Activated CD8-positive, alpha-beta T cell treated with anti-CD3 and anti-CD28 coated beads for 36 hours (primary cell): ENCODE measurements around the gene ZNF184. TPM values are rescaled to one million over a fixed set of nuclear protein-coding genes. Genes with fewer than 3 reads are reported as not detected.

Experiments
- ATAC-seq: fragments of 200-7000 bp; cut with Tn5 transposase; one replicate; pipeline ENCODE4 v1.10.0; 2021; ENCODE audit warnings: mild to moderate bottlenecking, moderate library complexity
- CTCF ChIA-PET: fragments of 350-600 bp; sonication (Branson Sonifier 250); formaldehyde crosslinking; loops from one replicate; lab custom pipeline; 2021; ENCODE audit warnings: antibody characterized with exemption; lab: Charles Lee
- POLR2A ChIA-PET: fragments of 350-600 bp; sonication (Branson Sonifier 250); formaldehyde crosslinking; loops from one replicate; lab custom pipeline; 2021; ENCODE audit warnings: antibody characterized with exemption; lab: Charles Lee
- DNase-seq: peaks from one replicate; pipeline ENCODE4 v3.0.0-alpha.2; 2020
- H3K27ac Mint-ChIP-seq: one replicate; pipeline ENCODE4 v1.8.0; 2021; ENCODE audit warnings: mild to moderate bottlenecking, mixed read lengths
- H3K27me3 Mint-ChIP-seq: one replicate; pipeline ENCODE4 v1.8.0; 2021; ENCODE audit warnings: mixed read lengths
- H3K36me3 Mint-ChIP-seq: one replicate; pipeline ENCODE4 v1.8.0; 2021; ENCODE audit warnings: low read depth, mixed read lengths
- H3K4me1 Mint-ChIP-seq: one replicate; pipeline ENCODE4 v1.8.0; 2021; ENCODE audit warnings: low read depth, mixed read lengths
- H3K4me3 Mint-ChIP-seq: one replicate; pipeline ENCODE4 v1.8.0; 2021; ENCODE audit warnings: mild to moderate bottlenecking, moderate library complexity, mixed read lengths
- H3K9me3 Mint-ChIP-seq: one replicate; pipeline ENCODE4 v1.8.0; 2021; ENCODE audit warnings: mixed read lengths
- intact Hi-C: fragments of 100-400 bp; cut with micrococcal nuclease; formaldehyde crosslinking; loops from one replicate; pipeline ENCODE4 v1.10.0; 2022
- total RNA-seq, 2 experiments: library from RNA; stranded (reverse); gene quantifications; one replicate each; pipeline ENCODE4 v1.2.3, GENCODE V29; 2021
- TF ChIP-seq, protein P1 (sequence below): fragments of 200-600 bp; IDR thresholded peaks from one replicate; pipeline ENCODE4 v1.8.0; 2022; ENCODE audit warnings: antibody characterized with exemption, mild to moderate bottlenecking

Gene ZNF184
- total RNA-seq, 2 experiments from 2014 or later: 10.4 to 11.5 TPM

DNA sequence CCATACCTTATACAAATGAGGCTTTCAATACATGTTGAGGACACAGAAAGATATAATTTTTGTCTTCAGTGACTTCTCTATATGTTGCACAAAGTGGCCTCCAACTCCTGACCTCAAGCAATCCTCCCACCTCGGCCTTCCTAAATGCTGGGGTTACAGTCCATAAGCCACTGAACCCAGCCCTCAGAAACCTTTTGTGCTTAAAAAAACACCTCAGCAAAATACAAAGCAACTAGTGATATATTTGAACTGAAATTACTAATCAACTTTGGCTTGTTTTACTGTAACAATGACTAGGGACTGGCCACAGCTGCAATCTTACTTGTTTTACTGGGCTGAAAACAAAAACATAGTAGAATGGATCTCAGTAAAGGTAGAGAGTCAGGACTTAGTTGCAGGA lies 3.2 kb upstream of the ZNF184 start:
- ChIA-PET POLR2A (no interaction called here), CTCF (interaction anchor here (1.6 kb wide), 1 partner anchor 43 kb away, joined by 4 read pairs; no protein-coding TSS in a partner anchor)
- Mint-ChIP-seq H3K36me3 (peaks cover 7% of the 10 kb centered on the region), H3K4me3 (no peak overlapping the region), H3K27me3 (no peaks in the 10 kb centered on the region), H3K9me3 (no peaks in the 10 kb centered on the region), H3K27ac (no peak overlapping the region), H3K4me1 (peaks cover 15% of the 10 kb centered on the region)
- DNase-seq (no peak), ATAC-seq (no peak)
- intact Hi-C loops: loop anchor here (5.0 kb wide), 1 partner anchor 89 kb away; the partner anchor contains the start of gene ZNF391
- TF ChIP-seq, protein P1, sequence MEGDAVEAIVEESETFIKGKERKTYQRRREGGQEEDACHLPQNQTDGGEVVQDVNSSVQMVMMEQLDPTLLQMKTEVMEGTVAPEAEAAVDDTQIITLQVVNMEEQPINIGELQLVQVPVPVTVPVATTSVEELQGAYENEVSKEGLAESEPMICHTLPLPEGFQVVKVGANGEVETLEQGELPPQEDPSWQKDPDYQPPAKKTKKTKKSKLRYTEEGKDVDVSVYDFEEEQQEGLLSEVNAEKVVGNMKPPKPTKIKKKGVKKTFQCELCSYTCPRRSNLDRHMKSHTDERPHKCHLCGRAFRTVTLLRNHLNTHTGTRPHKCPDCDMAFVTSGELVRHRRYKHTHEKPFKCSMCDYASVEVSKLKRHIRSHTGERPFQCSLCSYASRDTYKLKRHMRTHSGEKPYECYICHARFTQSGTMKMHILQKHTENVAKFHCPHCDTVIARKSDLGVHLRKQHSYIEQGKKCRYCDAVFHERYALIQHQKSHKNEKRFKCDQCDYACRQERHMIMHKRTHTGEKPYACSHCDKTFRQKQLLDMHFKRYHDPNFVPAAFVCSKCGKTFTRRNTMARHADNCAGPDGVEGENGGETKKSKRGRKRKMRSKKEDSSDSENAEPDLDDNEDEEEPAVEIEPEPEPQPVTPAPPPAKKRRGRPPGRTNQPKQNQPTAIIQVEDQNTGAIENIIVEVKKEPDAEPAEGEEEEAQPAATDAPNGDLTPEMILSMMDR: no peak

DNA sequence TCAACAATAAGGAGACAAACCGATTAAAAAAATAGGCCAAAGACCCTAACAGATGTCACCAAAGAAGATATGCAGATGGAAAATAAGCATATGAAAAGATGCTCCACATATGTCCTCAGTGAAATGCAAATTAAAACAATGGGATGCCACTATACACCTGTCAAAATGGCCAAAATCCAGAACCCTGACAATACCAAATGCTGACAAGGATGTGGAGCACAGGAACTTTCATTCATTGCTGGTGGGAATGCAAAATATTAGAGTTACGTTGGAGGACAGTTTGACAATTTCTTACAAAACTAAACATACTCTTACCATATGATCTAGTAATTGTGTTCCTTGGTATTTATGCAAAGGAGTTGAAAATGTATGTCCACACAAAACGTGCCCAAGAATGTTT lies 1.8 kb upstream of the ZNF184 start:
- H3K27me3 Mint-ChIP-seq: no peaks in the 10 kb centered on the region
- ChIA-PET CTCF (no interaction called here), POLR2A (no interaction called here)
- DNase-seq (no peak), ATAC-seq (no peak)
- intact Hi-C loops: loop anchor here (5.0 kb wide), 1 partner anchor 87 kb away; the partner anchor contains the start of gene ZNF391
- no peak overlapping the region for H3K27ac Mint-ChIP-seq
- TF ChIP-seq, protein P1: no peak
- peak overlapping the region; percentile 88 for H3K4me3 Mint-ChIP-seq
- H3K9me3 Mint-ChIP-seq: no peaks in the 10 kb centered on the region
- peaks cover 15% of the 10 kb centered on the region for H3K36me3 Mint-ChIP-seq
- H3K4me1 Mint-ChIP-seq: peaks cover 26% of the 10 kb centered on the region

DNA sequence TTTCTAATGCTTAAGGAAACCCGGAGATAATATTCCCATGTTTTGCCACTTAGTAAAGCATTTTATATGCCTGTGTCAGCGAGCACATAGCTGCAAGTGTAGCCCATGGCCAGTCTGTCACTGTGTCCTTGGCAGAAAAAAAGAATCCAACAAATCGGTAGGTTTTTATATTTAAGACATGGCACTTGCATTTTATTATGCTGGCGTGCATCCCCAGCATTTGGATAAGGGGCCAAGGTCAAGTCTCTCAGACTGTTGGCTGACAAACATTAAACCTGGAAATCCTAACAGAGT lies 1.2 kb upstream of the ZNF184 start:
- no peaks in the 10 kb centered on the region for H3K9me3 Mint-ChIP-seq
- TF ChIP-seq, protein P1: no peak
- peak overlapping the region; percentile 88 for H3K4me3 Mint-ChIP-seq
- no peaks in the 10 kb centered on the region for H3K27me3 Mint-ChIP-seq
- ATAC-seq (no peak), DNase-seq (no peak)
- intact Hi-C loops: no loop called here
- peaks cover 30% of the 10 kb centered on the region for H3K4me1 Mint-ChIP-seq
- ChIA-PET CTCF (no interaction called here), POLR2A (no interaction called here)
- H3K27ac Mint-ChIP-seq: peak overlapping the region; percentile 13
- H3K36me3 Mint-ChIP-seq: peaks cover 20% of the 10 kb centered on the region

DNA sequence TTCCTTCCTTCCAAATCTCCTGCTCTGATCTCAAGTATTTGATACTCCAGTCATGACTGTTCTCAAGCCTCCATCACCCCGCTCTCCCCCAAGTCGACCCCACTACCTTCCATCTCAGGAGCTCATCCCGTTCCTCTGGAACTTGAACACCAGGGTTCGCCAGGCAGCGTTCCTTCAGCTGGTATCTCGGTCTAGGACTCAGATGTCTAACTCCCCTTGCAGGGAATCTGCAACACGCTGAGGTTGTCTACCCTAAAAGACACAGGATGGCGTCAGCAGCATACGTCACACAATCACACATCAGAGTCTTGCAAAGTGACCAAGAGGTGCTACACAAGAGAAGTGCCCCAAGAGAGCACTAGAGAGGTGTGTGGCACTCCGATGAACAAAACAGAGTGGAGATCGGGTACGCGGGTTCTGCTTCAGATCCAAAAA lies 706 bp downstream of the ZNF184 start:
- intact Hi-C loops: no loop called here
- Mint-ChIP-seq H3K27me3 (no peaks in the 10 kb centered on the region), H3K36me3 (peaks cover 39% of the 10 kb centered on the region), H3K27ac (peak overlapping the region; percentile 94), H3K4me1 (peaks cover 45% of the 10 kb centered on the region), H3K4me3 (peak overlapping the region; percentile 88), H3K9me3 (no peaks in the 10 kb centered on the region)
- TF ChIP-seq, protein P1: no peak
- POLR2A ChIA-PET: interaction anchor here (1.1 to 1.5 kb wide), 4 partner anchors 71 to 421 kb away, joined by 3 to 4 read pairs (median 4); a partner anchor contains a TSS
- DNase-seq: peak; percentile 93
- ATAC-seq: peak; percentile 55
- CTCF ChIA-PET: interaction anchor here (1.0 to 1.5 kb wide), 3 partner anchors 10 to 300 kb away, joined by 4 to 5 read pairs (median 4); no protein-coding TSS in a partner anchor

DNA sequence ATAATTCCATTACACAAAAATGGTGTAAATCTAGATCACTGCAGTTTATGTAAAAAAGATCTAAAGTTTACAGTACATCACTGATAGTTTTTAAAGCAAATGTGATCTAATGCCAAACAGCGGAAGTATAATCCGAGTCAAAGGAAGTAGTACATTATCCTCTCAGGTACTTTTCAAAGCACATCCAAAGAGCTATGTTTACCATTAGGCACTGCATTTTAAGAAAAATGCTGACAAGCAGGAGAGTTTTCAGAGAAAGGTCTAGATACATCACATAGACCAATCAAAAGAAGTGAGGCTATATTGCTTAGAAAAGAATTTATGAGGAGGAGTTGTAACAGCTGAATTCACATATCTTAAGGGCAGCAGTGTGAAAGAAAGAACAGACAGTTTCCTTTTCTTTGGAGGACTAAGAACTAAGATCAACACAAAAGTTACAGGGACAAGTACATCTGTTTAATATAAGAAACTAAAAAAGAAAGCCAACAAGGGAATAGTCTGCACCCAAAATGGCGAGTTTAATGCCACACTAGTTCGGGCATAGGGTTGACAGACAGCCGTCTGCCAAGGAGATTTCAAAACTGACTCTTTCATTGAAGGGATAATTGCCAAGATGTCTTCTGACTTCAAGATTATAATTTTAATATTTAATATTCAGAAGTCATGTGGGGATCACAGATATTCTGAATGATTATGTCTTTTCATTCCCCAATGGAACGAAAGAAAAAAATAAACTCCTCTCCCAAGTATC lies 1.4 kb downstream of the ZNF184 start:
- ATAC-seq (no peak), DNase-seq (no peak)
- Mint-ChIP-seq H3K27ac (peak overlapping the region; percentile 94), H3K9me3 (no peaks in the 10 kb centered on the region), H3K36me3 (peaks cover 46% of the 10 kb centered on the region), H3K27me3 (no peaks in the 10 kb centered on the region), H3K4me1 (peaks cover 47% of the 10 kb centered on the region), H3K4me3 (peak overlapping the region; percentile 88)
- POLR2A ChIA-PET: interaction anchor here (1.5 kb wide), 1 partner anchor 70 kb away, joined by 3 read pairs; no protein-coding TSS in a partner anchor
- TF ChIP-seq, protein P1: no peak
- CTCF ChIA-PET: no interaction called here
- intact Hi-C loops: no loop called here
